ENCODE results near the gene TFPI2.

DNA sequence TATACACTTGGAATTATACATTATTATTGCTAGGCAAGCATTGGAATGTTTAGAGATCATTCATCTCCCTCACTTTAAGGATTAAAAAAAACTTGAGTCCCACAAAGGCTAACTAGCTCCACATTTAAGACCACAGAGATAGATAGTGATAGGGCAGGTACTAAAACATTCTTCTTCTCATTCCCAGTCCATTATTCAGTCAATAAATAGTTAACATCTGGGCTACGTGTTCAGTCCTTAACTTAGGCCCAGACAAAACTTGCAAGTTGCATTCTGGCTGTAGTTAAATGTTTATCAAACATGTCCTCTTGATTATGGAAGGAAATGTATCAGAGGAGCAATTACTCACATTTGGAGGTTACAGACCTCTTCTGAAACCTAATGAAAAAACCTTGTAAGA lies 33.4 kb upstream of the TFPI2 start:
- no peak for TF ChIP-seq POLR2A (IDR thresholded peaks at IDR 0.05)
- TF ChIP-seq, protein P1, sequence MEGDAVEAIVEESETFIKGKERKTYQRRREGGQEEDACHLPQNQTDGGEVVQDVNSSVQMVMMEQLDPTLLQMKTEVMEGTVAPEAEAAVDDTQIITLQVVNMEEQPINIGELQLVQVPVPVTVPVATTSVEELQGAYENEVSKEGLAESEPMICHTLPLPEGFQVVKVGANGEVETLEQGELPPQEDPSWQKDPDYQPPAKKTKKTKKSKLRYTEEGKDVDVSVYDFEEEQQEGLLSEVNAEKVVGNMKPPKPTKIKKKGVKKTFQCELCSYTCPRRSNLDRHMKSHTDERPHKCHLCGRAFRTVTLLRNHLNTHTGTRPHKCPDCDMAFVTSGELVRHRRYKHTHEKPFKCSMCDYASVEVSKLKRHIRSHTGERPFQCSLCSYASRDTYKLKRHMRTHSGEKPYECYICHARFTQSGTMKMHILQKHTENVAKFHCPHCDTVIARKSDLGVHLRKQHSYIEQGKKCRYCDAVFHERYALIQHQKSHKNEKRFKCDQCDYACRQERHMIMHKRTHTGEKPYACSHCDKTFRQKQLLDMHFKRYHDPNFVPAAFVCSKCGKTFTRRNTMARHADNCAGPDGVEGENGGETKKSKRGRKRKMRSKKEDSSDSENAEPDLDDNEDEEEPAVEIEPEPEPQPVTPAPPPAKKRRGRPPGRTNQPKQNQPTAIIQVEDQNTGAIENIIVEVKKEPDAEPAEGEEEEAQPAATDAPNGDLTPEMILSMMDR (IDR thresholded peaks at IDR 0.05 in 4 of 5, conservative IDR thresholded peaks at IDR 0.05 in 1 of 5) = no peak
